ENCODE results near the gene SHMT2. TPM values are rescaled to one million over a fixed set of nuclear protein-coding genes. Genes with fewer than 3 reads are reported as not detected.

SHMT2 gene
- total RNA-seq, 1 donor from 2014 or later: 197 TPM

GRCh38 chr12:57231276-57232021, 1.9 kb downstream of the SHMT2 start:
- H3K4me1 ChIP-seq (ENCODE audit: insufficient read depth, low read length): peaks cover 31% of the 10 kb centered on the region
- peak overlapping the region; percentile 100 for H3K4me2 ChIP-seq (ENCODE audit: low read length)
- H3K27me3 Mint-ChIP-seq (ENCODE audit: low read depth, unreplicated experiment): peaks cover 12% of the 10 kb centered on the region
- no peak overlapping the region for H2AFZ ChIP-seq (ENCODE audit: low read depth, low read length)
- H3K36me3 Mint-ChIP-seq (ENCODE audit: low read depth, unreplicated experiment): peaks cover 37% of the 10 kb centered on the region
- peaks cover 13% of the 10 kb centered on the region for H3K27me3 ChIP-seq (ENCODE audit: insufficient read depth, low read length)
- peaks cover 38% of the 10 kb centered on the region for H3K79me2 ChIP-seq (ENCODE audit: insufficient read depth, low read length)
- no peaks in the 10 kb centered on the region for H3K9me3 ChIP-seq (ENCODE audit: insufficient read depth, low read depth, low read length)
- peaks cover 23% of the 10 kb centered on the region for H3K36me3 ChIP-seq (ENCODE audit: insufficient read depth, low read length)
- H4K20me1 ChIP-seq (ENCODE audit: insufficient read depth, low read length): peaks cover 56% of the 10 kb centered on the region
- H3K9me3 Mint-ChIP-seq (ENCODE audit: unreplicated experiment): no peaks in the 10 kb centered on the region
- H3K9ac ChIP-seq (ENCODE audit: low read length): peak overlapping the region; percentile 99
- FAIRE-seq (no peak), DNase-seq (ENCODE audit: low read depth) (no peak)
- H3K4me1 Mint-ChIP-seq (ENCODE audit: low read depth, unreplicated experiment): peaks cover 48% of the 10 kb centered on the region
- H3K4me3 ChIP-seq (ENCODE audit: insufficient read depth, low read depth, low read length): peak overlapping the region; percentile 96
- H3K27ac Mint-ChIP-seq (ENCODE audit: unreplicated experiment): peak overlapping the region; percentile 96
- TF ChIP-seq EZH2 (IDR thresholded peaks at IDR 0.05; ENCODE audit: insufficient read depth, low read length): no peak
- no peak for TF ChIP-seq CTCF (IDR thresholded peaks at IDR 0.05; ENCODE audit: insufficient read depth, low read depth, low read length)
- H3K4me3 Mint-ChIP-seq (ENCODE audit: unreplicated experiment): peak overlapping the region; percentile 91
- no peak overlapping the region for H3K27ac ChIP-seq (ENCODE audit: low read depth, low read length)

GRCh38 chr12:57232156-57232756, 2.7 kb downstream of the SHMT2 start:
- FAIRE-seq (no peak), DNase-seq (ENCODE audit: low read depth) (no peak)
- peak overlapping the region; percentile 100 for H3K4me2 ChIP-seq (ENCODE audit: low read length)
- Mint-ChIP-seq H3K27ac (ENCODE audit: unreplicated experiment) (no peak overlapping the region), H3K9me3 (ENCODE audit: unreplicated experiment) (no peaks in the 10 kb centered on the region), H3K36me3 (ENCODE audit: low read depth, unreplicated experiment) (peaks cover 38% of the 10 kb centered on the region), H3K4me3 (ENCODE audit: unreplicated experiment) (peak overlapping the region; percentile 91), H3K4me1 (ENCODE audit: low read depth, unreplicated experiment) (peaks cover 48% of the 10 kb centered on the region), H3K27me3 (ENCODE audit: low read depth, unreplicated experiment) (peaks cover 7% of the 10 kb centered on the region)
- no peak overlapping the region for H2AFZ ChIP-seq (ENCODE audit: low read depth, low read length)
- H3K27me3 ChIP-seq (ENCODE audit: insufficient read depth, low read length): peaks cover 13% of the 10 kb centered on the region
- H4K20me1 ChIP-seq (ENCODE audit: insufficient read depth, low read length): peaks cover 62% of the 10 kb centered on the region
- H3K4me3 ChIP-seq (ENCODE audit: insufficient read depth, low read depth, low read length): no peak overlapping the region
- H3K9ac ChIP-seq (ENCODE audit: low read length): no peak overlapping the region
- H3K9me3 ChIP-seq (ENCODE audit: insufficient read depth, low read depth, low read length): no peaks in the 10 kb centered on the region
- H3K4me1 ChIP-seq (ENCODE audit: insufficient read depth, low read length): peaks cover 31% of the 10 kb centered on the region
- H3K36me3 ChIP-seq (ENCODE audit: insufficient read depth, low read length): peaks cover 23% of the 10 kb centered on the region
- TF ChIP-seq EZH2 (IDR thresholded peaks at IDR 0.05; ENCODE audit: insufficient read depth, low read length) (no peak), CTCF (IDR thresholded peaks at IDR 0.05; ENCODE audit: insufficient read depth, low read depth, low read length) (no peak)
- no peak overlapping the region for H3K27ac ChIP-seq (ENCODE audit: low read depth, low read length)
- H3K79me2 ChIP-seq (ENCODE audit: insufficient read depth, low read length): peaks cover 38% of the 10 kb centered on the region
